Activated CD8-positive, alpha-beta T cell treated with anti-CD3 and anti-CD28 coated beads for 36 hours (primary cell): ENCODE data around the gene NNAT. TPM values are rescaled to one million over a fixed set of nuclear protein-coding genes. Genes with fewer than 3 reads are reported as not detected.

Experiments used
- ATAC-seq: fragments of 200-7000 bp; cut with Tn5 transposase; one replicate; pipeline ENCODE4 v1.10.0; 2021; ENCODE audit warnings: mild to moderate bottlenecking, moderate library complexity
- CTCF ChIA-PET: fragments of 350-600 bp; sonication (Branson Sonifier 250); formaldehyde crosslinking; loops from one replicate; lab custom pipeline; 2021; ENCODE audit warnings: antibody characterized with exemption; lab: Charles Lee
- POLR2A ChIA-PET: fragments of 350-600 bp; sonication (Branson Sonifier 250); formaldehyde crosslinking; loops from one replicate; lab custom pipeline; 2021; ENCODE audit warnings: antibody characterized with exemption; lab: Charles Lee
- DNase-seq: peaks from one replicate; pipeline ENCODE4 v3.0.0-alpha.2; 2020
- H3K27ac Mint-ChIP-seq: one replicate; pipeline ENCODE4 v1.8.0; 2021; ENCODE audit warnings: mild to moderate bottlenecking, mixed read lengths
- H3K27me3 Mint-ChIP-seq: one replicate; pipeline ENCODE4 v1.8.0; 2021; ENCODE audit warnings: mixed read lengths
- H3K36me3 Mint-ChIP-seq: one replicate; pipeline ENCODE4 v1.8.0; 2021; ENCODE audit warnings: low read depth, mixed read lengths
- H3K4me1 Mint-ChIP-seq: one replicate; pipeline ENCODE4 v1.8.0; 2021; ENCODE audit warnings: low read depth, mixed read lengths
- H3K4me3 Mint-ChIP-seq: one replicate; pipeline ENCODE4 v1.8.0; 2021; ENCODE audit warnings: mild to moderate bottlenecking, moderate library complexity, mixed read lengths
- H3K9me3 Mint-ChIP-seq: one replicate; pipeline ENCODE4 v1.8.0; 2021; ENCODE audit warnings: mixed read lengths
- CTCF ChIP-seq: fragments of 200-600 bp; IDR thresholded peaks from one replicate; pipeline ENCODE4 v1.8.0; 2022; ENCODE audit warnings: antibody characterized with exemption, mild to moderate bottlenecking
- intact Hi-C: fragments of 100-400 bp; cut with micrococcal nuclease; formaldehyde crosslinking; loops from one replicate; pipeline ENCODE4 v1.10.0; 2022
- total RNA-seq, 2 experiments: library from RNA; stranded (reverse); gene quantifications; one replicate each; pipeline ENCODE4 v1.2.3, GENCODE V29; 2021

The NNAT gene
- total RNA-seq, 2 experiments from 2014 or later, result 0.47 TPM; not detected in 1

GRCh38 chr20:37533154-37533715 lies 12.2 kb downstream of the NNAT start:
- ChIA-PET POLR2A (interaction anchor here (0.6 kb wide), 1 partner anchor 264 kb away, joined by 3 read pairs; no protein-coding TSS in a partner anchor), CTCF (interaction anchor here (0.7 to 3.6 kb wide), 12 partner anchors 27 to 342 kb away, joined by 3 to 43 read pairs (median 5); no protein-coding TSS in a partner anchor)
- Mint-ChIP-seq H3K4me3 (no peak overlapping the region), H3K9me3 (no peaks in the 10 kb centered on the region), H3K36me3 (no peaks in the 10 kb centered on the region), H3K27me3 (no peaks in the 10 kb centered on the region), H3K4me1 (peaks cover 13% of the 10 kb centered on the region), H3K27ac (no peak overlapping the region)
- no peak for ATAC-seq
- TF ChIP-seq CTCF, result no peak
- intact Hi-C loops, result loop anchor here (5.0 to 10.0 kb wide), 3 partner anchors 148 to 336 kb away; no protein-coding TSS in a partner anchor
- DNase-seq, result no peak

- Mint-ChIP-seq H3K27me3 (no peaks in the 10 kb centered on the region), H3K27ac (no peak overlapping the region), H3K4me3 (no peak overlapping the region), H3K36me3 (no peaks in the 10 kb centered on the region), H3K9me3 (no peaks in the 10 kb centered on the region), H3K4me1 (peaks cover 3% of the 10 kb centered on the region)
- ChIA-PET CTCF (interaction anchor here (0.6 to 3.6 kb wide), 21 partner anchors 9 to 345 kb away, joined by 3 to 43 read pairs (median 5); no protein-coding TSS in a partner anchor), POLR2A (no interaction called here)
- DNase-seq, result peak; percentile 63
- peak; percentile 95 for ATAC-seq
- intact Hi-C loops, result loop anchor here (5.0 to 10.0 kb wide), 3 partner anchors 150 to 337 kb away; no protein-coding TSS in a partner anchor
- peak; percentile 87 for TF ChIP-seq CTCF
These were observed 13.5 kb downstream of the NNAT start for GRCh38 chr20:37534401-37535157.

GRCh38 chr20:37535443-37536132 lies 14.5 kb downstream of the NNAT start:
- Mint-ChIP-seq H3K27me3 (no peaks in the 10 kb centered on the region), H3K27ac (no peak overlapping the region), H3K4me1 (peaks cover 3% of the 10 kb centered on the region), H3K36me3 (no peaks in the 10 kb centered on the region), H3K4me3 (no peak overlapping the region), H3K9me3 (no peaks in the 10 kb centered on the region)
- no peak for DNase-seq
- TF ChIP-seq CTCF, result no peak
- ChIA-PET CTCF (interaction anchor here (1.1 to 3.6 kb wide), 13 partner anchors 10 to 341 kb away, joined by 3 to 43 read pairs (median 6); no protein-coding TSS in a partner anchor), POLR2A (interaction anchor here (0.8 kb wide), 1 partner anchor 19 kb away, joined by 4 read pairs; no protein-coding TSS in a partner anchor)
- intact Hi-C loops, result loop anchor here (10.0 kb wide), 1 partner anchor 151 kb away; no protein-coding TSS in a partner anchor
- ATAC-seq, result no peak

GRCh38 chr20:37537505-37537904 lies 16.5 kb downstream of the NNAT start:
- H3K4me3 Mint-ChIP-seq, result no peak overlapping the region
- ChIA-PET CTCF (interaction anchor here (1.1 to 1.7 kb wide), 3 partner anchors 27 to 305 kb away, joined by 3 to 5 read pairs (median 4); no protein-coding TSS in a partner anchor), POLR2A (interaction anchor here (1.0 kb wide), 1 partner anchor 9 kb away, joined by 4 read pairs; the partner anchor contains the start of gene BLCAP)
- no peaks in the 10 kb centered on the region for H3K27me3 Mint-ChIP-seq
- no peak overlapping the region for H3K27ac Mint-ChIP-seq
- no peaks in the 10 kb centered on the region for H3K9me3 Mint-ChIP-seq
- peaks cover 3% of the 10 kb centered on the region for H3K4me1 Mint-ChIP-seq
- no peak for DNase-seq
- intact Hi-C loops, result loop anchor here (10.0 kb wide), 1 partner anchor 153 kb away; no protein-coding TSS in a partner anchor
- no peaks in the 10 kb centered on the region for H3K36me3 Mint-ChIP-seq
- no peak for TF ChIP-seq CTCF
- no peak for ATAC-seq
